Astrocyte (in vitro differentiated cells and primary cell): ENCODE results near the gene KLK1.
"Not testable (repeated sequence)": the region's sequence is repeated elsewhere in the genome, so short reads cannot be mapped to it uniquely, and the experiment has no call there.

Experiments used
- EZH2 ChIP-seq: IDR thresholded peaks from 2 replicates; pipeline ENCODE4 v1.6.1; 2012; ENCODE audit warnings: mild to moderate bottlenecking, low read length, inconsistent platforms; ENCODE audit not compliant: insufficient read depth
- TF ChIP-seq, protein P1 (sequence below): IDR thresholded peaks from 2 replicates; pipeline ENCODE4 v1.5.1; 2011; ENCODE audit warnings: low read depth, mild to moderate bottlenecking, inconsistent platforms, low read length, moderate library complexity; ENCODE audit not compliant: insufficient read depth

DNA sequence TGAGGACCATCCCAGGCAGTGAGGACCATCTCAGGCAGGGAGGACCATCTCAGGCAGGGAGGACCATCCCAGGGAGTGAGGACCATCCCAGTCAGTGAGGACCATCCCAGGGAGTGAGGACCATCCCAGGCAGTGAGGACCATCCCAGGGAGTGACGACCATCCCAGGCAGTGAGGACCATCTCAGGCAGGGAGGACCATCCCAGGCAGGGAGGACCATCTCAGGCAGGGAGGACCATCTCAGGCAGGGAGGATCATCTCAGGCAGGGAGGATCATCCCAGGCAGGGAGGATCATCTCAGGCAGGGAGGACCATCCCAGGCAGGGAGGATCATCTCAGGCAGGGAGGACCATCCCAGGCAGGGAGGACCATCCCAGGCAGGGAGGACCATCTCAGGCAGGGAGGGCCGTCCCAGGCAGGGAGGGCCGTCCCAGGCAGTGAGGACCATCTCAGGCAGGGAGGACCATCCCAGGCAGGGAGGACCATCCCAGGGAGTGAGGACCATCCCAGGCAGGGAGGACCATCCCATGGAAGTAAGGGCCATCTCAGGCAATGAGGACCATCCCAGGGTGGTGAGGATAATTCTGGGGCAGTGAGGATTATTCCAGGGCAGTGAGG is 11.9 kb downstream of the KLK1 start:
- TF ChIP-seq, protein P1, sequence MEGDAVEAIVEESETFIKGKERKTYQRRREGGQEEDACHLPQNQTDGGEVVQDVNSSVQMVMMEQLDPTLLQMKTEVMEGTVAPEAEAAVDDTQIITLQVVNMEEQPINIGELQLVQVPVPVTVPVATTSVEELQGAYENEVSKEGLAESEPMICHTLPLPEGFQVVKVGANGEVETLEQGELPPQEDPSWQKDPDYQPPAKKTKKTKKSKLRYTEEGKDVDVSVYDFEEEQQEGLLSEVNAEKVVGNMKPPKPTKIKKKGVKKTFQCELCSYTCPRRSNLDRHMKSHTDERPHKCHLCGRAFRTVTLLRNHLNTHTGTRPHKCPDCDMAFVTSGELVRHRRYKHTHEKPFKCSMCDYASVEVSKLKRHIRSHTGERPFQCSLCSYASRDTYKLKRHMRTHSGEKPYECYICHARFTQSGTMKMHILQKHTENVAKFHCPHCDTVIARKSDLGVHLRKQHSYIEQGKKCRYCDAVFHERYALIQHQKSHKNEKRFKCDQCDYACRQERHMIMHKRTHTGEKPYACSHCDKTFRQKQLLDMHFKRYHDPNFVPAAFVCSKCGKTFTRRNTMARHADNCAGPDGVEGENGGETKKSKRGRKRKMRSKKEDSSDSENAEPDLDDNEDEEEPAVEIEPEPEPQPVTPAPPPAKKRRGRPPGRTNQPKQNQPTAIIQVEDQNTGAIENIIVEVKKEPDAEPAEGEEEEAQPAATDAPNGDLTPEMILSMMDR = not testable (repeated sequence)
- TF ChIP-seq EZH2 = not testable (repeated sequence)
